Endothelial cell of umbilical vein (primary cell): ENCODE results near the gene ZNF385D. TPM values are rescaled to one million over a fixed set of nuclear protein-coding genes. Genes with fewer than 3 reads are reported as not detected.

Experiments used
- BruUV-seq: library from RNA; stranded (reverse); fragments of 400-500 nt; replicated peaks from 2 replicates; lab custom pipeline; 2021; lab: Mats Ljungman, UMichigan
- CTCF ChIA-PET: fragments of 300-600, 350-600 bp; sonication (Branson Sonifier 250); formaldehyde crosslinking; loops from one replicate; lab custom pipeline; 2021; ENCODE audit warnings: antibody characterized with exemption, inconsistent platforms; lab: Charles Lee
- POLR2A ChIA-PET: fragments of 300-600, 350-600 bp; sonication (Branson Sonifier 250); formaldehyde crosslinking; loops from one replicate; lab custom pipeline; 2021; ENCODE audit warnings: antibody characterized with exemption, inconsistent platforms; lab: Charles Lee
- DNase-seq: peaks from one replicate; pipeline ENCODE4 v3.0.0-alpha.2; 2011; ENCODE audit warnings: low read depth, low spot score
- FAIRE-seq: peaks from 2 replicates; lab custom pipeline; 2011; peaks lifted over from hg19 to GRCh38; lab: Jason Lieb, UNC
- H2AFZ ChIP-seq: 2 replicates; pipeline ENCODE4 v1.6.0; 2012; ENCODE audit warnings: low read depth, low read length, control low read depth, inconsistent platforms
- H3K27ac ChIP-seq: 2 replicates; pipeline ENCODE4 v1.5.1; 2011; ENCODE audit warnings: low read depth, mild to moderate bottlenecking, control low read depth, low read length, moderate library complexity; ENCODE audit not compliant: insufficient read depth
- H3K27me3 ChIP-seq, 2 experiments: 2 replicates each; pipeline versions ENCODE4 v1.6.0 to v1.6.1; 2011; ENCODE audit warnings: low read length in 2 of 2, mixed read lengths in 1 of 2; ENCODE audit not compliant: control insufficient read depth in 2 of 2, insufficient read depth in 2 of 2
- H3K36me3 ChIP-seq, 2 experiments: 2 replicates in 1 of 2; 3 replicates in 1 of 2; pipeline ENCODE4 v1.5.1; 2011; ENCODE audit warnings: low read length in 2 of 2, mild to moderate bottlenecking in 1 of 2, moderate library complexity in 1 of 2; ENCODE audit not compliant: control insufficient read depth in 2 of 2, insufficient read depth in 2 of 2; ENCODE audit errors: extremely low read depth in 1 of 2
- H3K4me1 ChIP-seq: 3 replicates; pipeline ENCODE4 v1.5.1; 2011; ENCODE audit warnings: mild to moderate bottlenecking, low read length; ENCODE audit not compliant: control insufficient read depth, insufficient read depth; ENCODE audit errors: extremely low read depth
- H3K4me2 ChIP-seq: 2 replicates; pipeline ENCODE4 v1.6.1; 2011; ENCODE audit warnings: low read length, control low read depth, mixed read lengths; ENCODE audit not compliant: insufficient read depth
- H3K4me3 ChIP-seq, 3 experiments: fragments of 200-600 bp in 1 of 3; sonication (generic), shearing (Covaris generic) in 1 of 3; replicated peaks in 1 of 3; 2 replicates each; pipeline ENCODE4 v1.5.1; 2011 to 2016; ENCODE audit warnings: control low read depth in 3 of 3, low read length in 3 of 3, mild to moderate bottlenecking in 2 of 3, inconsistent platforms in 1 of 3, low read depth in 1 of 3, moderate library complexity in 1 of 3; ENCODE audit not compliant: insufficient read depth in 1 of 3
- H3K79me2 ChIP-seq: 2 replicates; pipeline ENCODE4 v1.6.0; 2012; ENCODE audit warnings: low read length, inconsistent platforms; ENCODE audit not compliant: control insufficient read depth, insufficient read depth
- H3K9ac ChIP-seq: replicated peaks from 2 replicates; pipeline ENCODE3; 2011; ENCODE audit warnings: low read length, control low read depth; ENCODE audit not compliant: insufficient read depth; ENCODE audit errors: extremely low read depth
- H3K9me1 ChIP-seq: replicated peaks from 3 replicates; pipeline ENCODE4 v1.6.0; 2011; ENCODE audit warnings: mild to moderate bottlenecking, low read length; ENCODE audit not compliant: control insufficient read depth, insufficient read depth; ENCODE audit errors: extremely low read depth
- H3K9me3 ChIP-seq: replicated peaks from 2 replicates; pipeline ENCODE4 v1.5.1; 2012; ENCODE audit warnings: low read length, inconsistent platforms; ENCODE audit not compliant: control insufficient read depth, insufficient read depth
- H4K20me1 ChIP-seq: replicated peaks from 2 replicates; pipeline ENCODE3; 2011; ENCODE audit warnings: mild to moderate bottlenecking, low read length; ENCODE audit not compliant: control insufficient read depth, insufficient read depth; ENCODE audit errors: extremely low read depth
- CTCF ChIP-seq, 2 donors: IDR thresholded peaks; 1 replicate in 1 of 2; 2 replicates in 1 of 2; pipeline ENCODE4 v1.5.1; 2011; ENCODE audit warnings: low read length in 2 of 2, mild to moderate bottlenecking in 2 of 2, moderate library complexity in 2 of 2, control low read depth in 1 of 2, inconsistent platforms in 1 of 2, low read depth in 1 of 2; ENCODE audit not compliant: insufficient read depth in 1 of 2; ENCODE audit errors: extremely low read depth in 1 of 2
- EZH2 ChIP-seq: IDR thresholded peaks from 2 replicates; pipeline ENCODE4 v1.6.1; 2012; ENCODE audit warnings: borderline replicate concordance, low read depth, mild to moderate bottlenecking, moderate library complexity, low read length, inconsistent platforms; ENCODE audit not compliant: severe bottlenecking
- FOS ChIP-seq: IDR thresholded peaks from 2 replicates; pipeline ENCODE4 v1.6.1; 2011; ENCODE audit warnings: mild to moderate bottlenecking, low read length, moderate library complexity, borderline replicate concordance; ENCODE audit not compliant: insufficient read depth
- GATA2 ChIP-seq: IDR thresholded peaks from 2 replicates; pipeline ENCODE4 v1.7.0; 2011; ENCODE audit warnings: low read depth, mild to moderate bottlenecking, moderate library complexity, mixed read lengths, low read length; ENCODE audit not compliant: insufficient read length, insufficient read depth
- JUN ChIP-seq: IDR thresholded peaks from 2 replicates; pipeline ENCODE4 v1.6.1; 2011; ENCODE audit warnings: borderline replicate concordance, low read depth; ENCODE audit not compliant: insufficient read length, insufficient read depth
- MAX ChIP-seq: IDR thresholded peaks from 2 replicates; pipeline ENCODE4 v1.6.1; 2011; ENCODE audit not compliant: insufficient read depth, insufficient read length
- MYC ChIP-seq: IDR thresholded peaks from one replicate; pipeline ENCODE4 v1.6.1; 2011; ENCODE audit warnings: mild to moderate bottlenecking, low read depth, low read length
- POLR2A ChIP-seq: IDR thresholded peaks from 2 replicates; pipeline ENCODE4 v1.6.1; 2012; ENCODE audit warnings: low read depth, mild to moderate bottlenecking, control low read depth, low read length
- POLR2AphosphoS5 ChIP-seq: IDR thresholded peaks from 2 replicates; pipeline ENCODE4 v1.6.1; 2012; ENCODE audit warnings: low read depth, mild to moderate bottlenecking, control low read depth, low read length, moderate library complexity; ENCODE audit not compliant: insufficient read depth
- dilution Hi-C: fragments of 300-500 bp; cut with MboI; formaldehyde crosslinking; loops from one replicate; pipeline ENCODE4 v1.15.0; 2019; ENCODE audit warnings: low sequenced_read_pairs; ENCODE audit not compliant: extremely low pct_ligation_motif_present
- intact Hi-C: fragments of 100-400 bp; cut with micrococcal nuclease; formaldehyde crosslinking; loops from one replicate; pipeline ENCODE4 v1.10.0; 2022
- polyA plus RNA-seq, 4 experiments: library from polyadenylated mRNA; depleted of rRNA in 3 of 4; stranded (reverse) in 3 of 4; unstranded in 1 of 4; fragments of >200 nt; gene quantifications; 2 replicates each; pipeline versions ENCODE4 v1.2.1 to v1.2.3, GENCODE V29; 2011 to 2012; ENCODE audit warnings: missing spikeins in 1 of 4
- total RNA-seq: library from RNA; stranded (reverse); gene quantifications from 2 replicates; pipeline ENCODE4 v1.2.3, GENCODE V29; 2021

ZNF385D gene
- total and polyA plus RNA-seq, 2 donors (not counting 3 experiments of a cell fraction or from before 2014, with no cell fraction given): not detected

GRCh38 chr3:21722301-21722700 is 28.7 kb downstream of the ZNF385D start:
- DNase-seq (no peak), FAIRE-seq (no peak)
- H3K9ac ChIP-seq: no peak overlapping the region
- no TSS peak for BruUV-seq
- no peak overlapping the region for H3K27ac ChIP-seq
- H3K9me1 ChIP-seq: no peaks in the 10 kb centered on the region
- TF ChIP-seq CTCF (IDR thresholded peaks at IDR 0.05; ENCODE audit: extremely low read depth in 1 of 2, insufficient read depth in 1 of 2, low read depth in 1 of 2, low read length in 2 of 2): no peak
- no peaks in the 10 kb centered on the region for H3K4me1 ChIP-seq
- no peak overlapping the region for H3K4me2 ChIP-seq
- no peak overlapping the region for H3K4me3 ChIP-seq
- H3K79me2 ChIP-seq: no peaks in the 10 kb centered on the region
- H3K36me3 ChIP-seq: no peaks in the 10 kb centered on the region
- ChIA-PET POLR2A (no interaction called here), CTCF (no interaction called here)
- H3K9me3 ChIP-seq: no peaks in the 10 kb centered on the region
- intact Hi-C loops (no loop called here), dilution Hi-C loops (no loop called here)
- no peak overlapping the region for H2AFZ ChIP-seq
- no peaks in the 10 kb centered on the region for H3K27me3 ChIP-seq
- no peaks in the 10 kb centered on the region for H4K20me1 ChIP-seq

- FAIRE-seq (no peak), DNase-seq (no peak)
- ChIA-PET POLR2A (no interaction called here), CTCF (no interaction called here)
- intact Hi-C loops (no loop called here), dilution Hi-C loops (no loop called here)
- no peak for TF ChIP-seq POLR2AphosphoS5
- TF ChIP-seq POLR2A: no peak
- TF ChIP-seq MAX: no peak
- no peak for TF ChIP-seq EZH2
- TF ChIP-seq CTCF (IDR thresholded peaks at IDR 0.05; ENCODE audit: extremely low read depth in 1 of 2, insufficient read depth in 1 of 2, low read depth in 1 of 2, low read length in 2 of 2): no peak
- no peak for TF ChIP-seq MYC
- no peak for TF ChIP-seq GATA2
- no peak for TF ChIP-seq JUN
- TF ChIP-seq FOS: no peak
- Histone ChIP-seq H3K4me2 (no peak overlapping the region), H4K20me1 (no peaks in the 10 kb centered on the region), H3K4me3 (no peak overlapping the region), H3K27ac (no peak overlapping the region), H3K27me3 (no peaks in the 10 kb centered on the region), H3K79me2 (no peaks in the 10 kb centered on the region), H3K9me1 (no peaks in the 10 kb centered on the region), H3K36me3 (no peaks in the 10 kb centered on the region), H2AFZ (no peak overlapping the region), H3K9me3 (no peaks in the 10 kb centered on the region), H3K4me1 (no peaks in the 10 kb centered on the region), H3K9ac (no peak overlapping the region)
- no TSS peak for BruUV-seq
Observed at GRCh38 chr3:21718943-21719591, 31.9 kb downstream of the ZNF385D start.
